HG03457 (cell line): ENCODE results near the gene GRIK1.

ENCODE experiments used
- ATAC-seq: cut with Tn5 transposase; IDR thresholded peaks from one replicate; pipeline ENCODE4 v1.9.1; 2021; ENCODE audit warnings: moderate number of reproducible peaks; ENCODE audit not compliant: unreplicated experiment

GRIK1 gene

DNA sequence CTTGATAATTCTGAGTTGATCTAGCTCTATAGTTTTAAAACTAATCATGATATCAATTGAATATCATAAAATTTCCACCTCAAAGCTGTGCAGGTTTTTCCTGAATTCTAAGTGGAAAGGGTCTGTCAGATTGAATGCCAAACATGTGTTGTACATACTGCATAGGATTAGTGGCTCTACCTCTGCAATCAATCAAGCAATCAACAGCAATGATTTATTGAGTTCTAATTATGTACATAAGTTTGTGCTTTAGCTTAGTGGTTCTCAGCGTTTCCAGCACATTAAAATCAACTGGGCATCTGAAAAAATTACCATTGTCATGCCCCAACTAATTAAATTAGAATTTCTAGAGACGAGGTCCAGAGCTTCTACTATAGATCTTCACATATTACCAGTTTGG lies 389.6 kb downstream of the GRIK1 start:
- ATAC-seq, result no peak

GRCh38 chr21:29549614-29550013 lies 390.2 kb downstream of the GRIK1 start:
- ATAC-seq, result no peak

GRCh38 chr21:29547998-29548397 lies 391.8 kb downstream of the GRIK1 start:
- ATAC-seq, result no peak

- no peak for ATAC-seq
These were observed 393.7 kb downstream of the GRIK1 start for GRCh38 chr21:29546071-29546470.

DNA sequence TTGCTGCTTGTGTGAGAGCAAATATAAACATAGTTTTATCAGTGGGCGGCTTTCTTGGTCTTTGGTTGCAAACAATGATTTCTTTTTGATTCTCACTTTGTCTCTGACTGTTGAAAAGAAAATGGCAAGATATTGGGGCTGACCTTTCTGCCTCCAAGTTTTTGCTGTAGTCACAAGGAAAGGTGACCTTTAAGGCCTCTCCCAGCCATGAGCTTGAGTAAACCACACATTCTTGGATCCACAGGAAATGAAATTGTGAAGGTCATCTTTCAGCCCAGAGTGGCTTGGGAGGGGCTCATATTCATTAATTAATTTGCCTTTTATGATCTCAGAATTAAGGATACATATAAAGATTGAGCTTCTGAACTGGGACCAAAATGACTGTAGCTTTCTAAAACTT lies 399.5 kb downstream of the GRIK1 start:
- ATAC-seq, result no peak

- no peak for ATAC-seq
These were observed 401.7 kb downstream of the GRIK1 start for GRCh38 chr21:29538115-29538514.

DNA sequence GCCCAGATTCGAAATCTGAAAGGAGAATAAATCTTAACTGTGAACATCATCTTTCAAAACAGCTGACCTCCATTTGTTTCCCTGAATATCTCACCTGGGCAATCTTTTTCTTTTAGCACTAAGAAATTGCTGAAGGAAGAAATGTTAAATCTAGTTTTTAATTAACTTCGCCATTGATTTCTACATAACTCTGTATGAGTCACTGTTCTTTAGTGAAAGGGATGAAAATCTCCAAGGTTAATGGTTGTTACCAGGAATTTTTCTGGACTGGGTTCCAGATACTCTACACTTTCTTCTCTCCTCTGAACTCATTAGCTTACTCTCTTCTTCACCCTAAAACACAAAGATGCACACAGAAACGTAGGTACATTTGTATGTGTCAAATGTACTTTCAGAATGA lies 405.3 kb downstream of the GRIK1 start:
- ATAC-seq, result no peak

DNA sequence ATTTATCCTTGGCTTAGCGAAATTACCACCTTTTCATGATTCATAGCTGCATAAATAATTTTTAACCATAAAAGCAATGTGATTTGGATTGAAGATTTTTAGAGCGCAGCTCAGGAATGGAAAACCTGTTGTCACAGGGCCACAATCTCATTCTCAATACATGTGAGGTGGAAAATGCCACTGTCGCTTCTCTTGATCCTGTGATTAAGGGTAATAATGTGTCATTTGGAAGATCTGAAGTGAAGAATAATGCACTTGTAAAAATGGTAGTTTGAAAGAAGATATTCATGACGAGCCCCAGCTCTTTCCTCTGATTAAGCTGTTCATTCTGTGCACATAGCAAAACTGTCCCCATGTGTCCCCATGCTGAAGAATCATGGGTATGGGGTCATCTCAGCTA lies 410.7 kb downstream of the GRIK1 start:
- ATAC-seq, result no peak

DNA sequence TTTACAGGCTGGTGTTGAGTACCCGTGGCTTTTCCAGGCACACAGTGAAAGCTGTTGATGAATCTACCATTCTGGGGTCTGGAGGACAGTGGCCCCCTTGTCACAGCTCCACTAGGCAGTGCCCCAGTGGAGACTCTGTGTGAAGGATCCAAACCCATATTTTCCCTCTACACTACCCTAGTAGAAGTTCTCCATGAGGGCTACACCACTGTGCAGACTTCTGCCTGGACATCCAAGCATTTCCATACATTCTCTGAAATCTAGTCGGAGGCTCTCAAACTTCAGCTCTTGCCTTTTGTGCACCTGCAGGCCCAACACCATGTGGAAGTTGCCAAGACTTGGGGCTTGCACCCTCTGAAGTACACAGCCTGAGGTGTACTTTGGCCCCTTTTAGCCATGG lies 413.3 kb downstream of the GRIK1 start:
- ATAC-seq, result no peak

DNA sequence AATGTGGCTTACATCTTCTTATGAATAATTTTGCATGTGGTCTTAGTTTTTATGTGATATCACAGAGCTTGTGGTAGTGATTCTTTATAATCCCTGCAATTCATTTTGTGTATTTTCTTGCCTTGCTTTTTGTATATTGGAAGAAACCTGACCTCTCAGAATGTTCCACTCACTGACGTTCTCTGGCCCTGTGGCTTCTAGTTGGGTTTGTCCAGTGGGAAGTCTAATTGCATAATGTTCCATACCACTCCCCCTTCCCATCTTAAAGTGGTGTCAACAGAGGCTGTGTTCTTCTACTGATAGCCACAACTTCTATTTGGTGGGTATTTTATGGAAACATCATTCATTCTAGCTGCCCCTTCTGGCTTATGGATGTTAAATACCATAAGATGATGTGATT lies 415.7 kb downstream of the GRIK1 start:
- no peak for ATAC-seq

DNA sequence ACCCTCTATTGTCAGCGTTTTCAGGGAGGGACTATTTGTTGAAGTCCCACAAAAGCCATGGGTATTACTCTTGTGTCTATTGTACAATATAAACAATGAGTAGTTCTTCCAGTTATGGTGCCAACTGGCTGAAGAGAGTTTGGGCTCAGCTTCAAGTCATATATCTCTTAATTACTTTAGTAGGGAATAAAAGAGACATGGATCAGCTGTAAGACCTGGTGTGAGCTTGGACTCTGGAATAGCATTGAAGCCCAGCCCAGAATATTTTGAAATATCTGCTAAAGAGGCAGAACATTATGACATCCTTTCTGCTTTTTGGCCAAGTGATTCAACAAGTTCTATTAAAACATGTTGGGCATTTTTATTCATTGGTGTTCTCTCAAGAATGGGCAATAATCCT lies 416.1 kb downstream of the GRIK1 start:
- no peak for ATAC-seq

DNA sequence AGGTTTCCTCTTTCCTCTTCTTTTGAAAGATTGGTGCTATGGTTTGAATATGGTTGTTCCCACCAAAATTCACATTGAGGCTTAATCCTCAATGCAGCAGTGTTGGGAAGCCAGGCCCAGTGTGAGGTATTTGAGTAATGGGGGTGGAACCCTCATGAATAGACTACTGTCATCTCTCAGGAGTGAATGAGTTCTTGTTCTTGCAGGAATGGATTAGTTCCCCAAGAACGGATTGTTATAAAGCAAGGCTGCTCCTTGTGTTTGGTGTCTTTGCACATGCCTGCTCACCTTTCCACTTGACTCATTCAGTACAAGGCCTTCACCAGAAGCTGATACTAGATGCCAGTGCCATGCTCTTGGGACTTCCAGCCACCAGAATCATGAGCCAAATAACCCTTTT lies 417.9 kb downstream of the GRIK1 start:
- ATAC-seq, result no peak

- ATAC-seq, result no peak
These were observed 419.6 kb downstream of the GRIK1 start for GRCh38 chr21:29520171-29520570.

DNA sequence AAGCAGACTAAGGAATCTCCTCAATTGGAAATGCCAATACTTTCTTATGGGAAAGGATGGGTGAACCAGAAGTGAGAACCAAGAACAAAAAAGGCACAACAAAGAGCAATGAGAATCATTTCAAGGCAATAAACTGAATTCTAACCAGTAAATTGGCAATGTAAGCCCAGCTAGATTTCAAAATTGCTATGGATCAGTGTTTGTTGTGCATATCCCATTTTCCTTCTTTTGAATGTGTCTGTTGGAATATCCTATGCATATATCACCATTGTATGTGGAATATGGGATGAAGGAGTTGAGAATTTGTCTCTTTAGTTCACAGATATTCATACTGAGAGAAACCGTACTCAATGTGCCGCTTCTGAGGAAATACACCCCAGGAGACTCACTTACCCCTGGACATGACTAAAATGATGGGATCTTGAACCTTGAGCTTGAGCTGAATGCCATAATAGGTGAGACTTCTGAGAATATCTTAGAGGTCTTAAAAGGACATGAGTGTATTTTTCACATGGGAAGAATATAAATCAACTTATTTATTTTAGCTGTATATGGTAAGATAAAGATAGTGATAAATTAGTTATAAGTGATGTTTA lies 425.0 kb downstream of the GRIK1 start:
- ATAC-seq, result no peak

DNA sequence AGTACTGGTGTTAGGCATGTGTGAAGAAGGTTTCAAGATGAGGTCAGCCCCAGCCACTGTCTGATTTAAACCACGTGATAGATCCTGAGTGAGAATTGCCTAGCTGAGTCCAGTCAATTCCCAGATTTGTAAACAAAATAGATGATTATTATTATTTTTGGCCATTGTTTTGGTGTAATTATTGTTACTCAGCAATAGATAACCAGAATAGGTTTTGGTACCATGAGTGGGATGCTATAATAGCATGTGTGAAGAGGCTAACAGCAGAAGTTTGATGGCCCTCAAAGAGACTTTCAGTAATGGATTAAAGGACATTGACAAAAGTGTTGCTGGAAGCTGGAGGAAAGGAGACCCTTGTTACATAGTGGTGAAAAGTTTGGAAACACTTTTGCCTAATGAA lies 426.3 kb downstream of the GRIK1 start:
- ATAC-seq, result no peak

GRCh38 chr21:29511096-29511495 lies 428.7 kb downstream of the GRIK1 start:
- ATAC-seq, result no peak

GRCh38 chr21:29509121-29509520 lies 430.7 kb downstream of the GRIK1 start:
- ATAC-seq, result no peak

DNA sequence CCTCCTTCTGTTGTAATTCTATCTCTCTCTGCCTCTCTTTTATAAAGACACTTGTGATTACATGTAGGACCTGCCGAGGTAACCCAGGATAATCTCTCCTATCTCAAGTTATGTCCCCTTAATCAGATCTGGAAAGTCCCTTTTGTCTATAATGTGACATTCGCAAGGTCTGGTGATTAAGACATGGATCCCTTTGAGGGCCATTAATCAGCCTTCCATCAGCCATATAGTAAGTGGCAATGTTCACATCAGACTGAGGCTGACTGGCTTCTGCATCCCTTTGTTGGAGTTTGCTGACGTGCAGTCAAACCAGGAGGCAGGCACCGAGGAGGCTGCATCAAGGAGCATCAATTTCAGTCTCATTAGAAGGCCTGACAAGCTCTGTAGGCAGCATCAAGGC lies 431.5 kb downstream of the GRIK1 start:
- no peak for ATAC-seq

GRCh38 chr21:29506947-29507346 lies 432.8 kb downstream of the GRIK1 start:
- ATAC-seq, result no peak

- ATAC-seq, result no peak
These were observed 433.6 kb downstream of the GRIK1 start for GRCh38 chr21:29506214-29506613.

DNA sequence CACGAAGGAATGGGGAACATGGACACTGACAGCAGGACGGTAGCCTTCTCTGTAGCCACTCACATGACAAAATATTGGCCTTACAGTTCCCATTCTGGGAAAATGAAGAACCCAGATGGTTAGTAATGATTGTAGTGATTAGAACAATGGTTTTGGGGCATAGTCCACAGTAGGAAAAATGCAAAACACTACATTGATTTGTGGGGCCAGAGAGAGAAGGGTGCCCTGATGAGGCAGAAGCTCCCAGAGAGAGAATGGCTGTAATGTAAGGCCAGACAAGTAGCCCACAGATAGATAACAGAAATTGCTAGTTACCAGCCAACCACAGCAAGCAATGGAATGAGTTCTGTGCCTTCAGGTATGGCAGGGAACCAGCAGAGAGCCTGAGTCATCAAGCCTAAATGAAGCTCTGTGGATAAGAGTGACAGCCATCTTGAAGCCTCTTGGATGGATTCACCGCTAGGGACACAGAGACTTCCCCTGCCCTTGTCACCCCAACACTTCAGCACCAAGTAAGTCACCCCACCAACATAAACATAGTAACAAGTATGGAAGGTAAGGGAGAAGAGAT lies 435.0 kb downstream of the GRIK1 start:
- no peak for ATAC-seq

DNA sequence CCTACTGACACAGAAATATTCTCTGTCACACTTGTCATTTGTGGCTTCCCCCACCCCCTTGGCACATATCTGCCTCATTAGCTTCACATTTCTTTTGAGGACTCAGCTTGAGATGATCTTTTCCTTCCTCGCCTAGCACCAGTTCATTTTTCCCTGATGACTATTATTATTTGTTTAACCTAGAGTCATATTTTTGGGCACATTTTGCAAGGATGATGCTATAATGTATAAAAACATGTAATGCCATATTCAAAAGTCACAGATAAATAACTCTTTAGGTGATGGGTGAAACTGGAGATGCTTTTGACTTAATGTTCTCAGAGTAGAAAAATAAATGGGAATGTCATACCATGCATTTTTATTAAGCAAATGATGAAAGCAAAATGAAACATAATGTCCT lies 438.3 kb downstream of the GRIK1 start:
- ATAC-seq, result no peak

DNA sequence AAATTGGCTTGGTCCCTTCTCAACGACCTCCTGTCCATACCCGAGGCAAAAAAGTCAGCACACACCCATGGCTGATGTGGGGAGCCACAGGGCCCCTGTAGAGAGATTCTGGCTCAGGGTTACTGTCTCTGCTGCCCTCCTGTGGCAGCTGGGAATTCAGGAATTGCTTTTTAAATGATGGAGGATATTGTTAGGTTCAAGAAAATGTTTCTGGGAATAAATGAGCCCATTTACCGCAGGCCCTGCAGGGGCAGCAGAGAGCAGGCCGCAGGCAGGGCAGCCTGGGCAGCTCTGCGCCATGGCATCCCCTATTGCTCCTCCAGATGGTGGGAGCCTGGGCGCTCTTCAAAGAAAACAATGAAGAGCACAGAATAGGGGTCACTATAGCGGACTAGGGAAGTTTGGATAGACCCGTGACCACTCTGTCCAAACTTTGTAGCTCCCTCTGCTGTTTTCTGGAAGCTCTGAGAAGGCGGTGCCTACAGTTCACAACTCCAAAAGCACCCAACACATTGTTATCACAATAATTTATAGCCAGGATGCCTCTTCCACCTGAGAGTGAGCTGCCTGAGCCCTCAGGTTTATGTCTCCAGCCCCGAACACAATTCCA lies 440.0 kb downstream of the GRIK1 start:
- no peak for ATAC-seq
